ENCODE measurements around the gene CTSC. TPM values are rescaled to one million over a fixed set of nuclear protein-coding genes. Genes with fewer than 3 reads are reported as not detected.
A peak's percentile ranks its signal among the peaks of the same experiment; 100 is the strongest.

Gene CTSC
- total RNA-seq, 2 experiments from 2014 or later, result 19.1 to 22.2 TPM

- Mint-ChIP-seq H3K9me3 (no peaks in the 10 kb centered on the region), H3K27ac (no peak overlapping the region), H3K27me3 (ENCODE audit: low read depth) (no peaks in the 10 kb centered on the region), H3K4me3 (no peak overlapping the region), H3K36me3 (ENCODE audit: low read depth) (no peaks in the 10 kb centered on the region), H3K4me1 (ENCODE audit: low read depth) (peaks cover 2% of the 10 kb centered on the region)
- no peak for DNase-seq
- CTCF ChIA-PET, result no interaction called here
- intact Hi-C loops (cut with micrococcal nuclease), result no loop called here
These were observed 8.4 kb upstream of the CTSC start for GRCh38 chr11:88345949-88346348.

GRCh38 chr11:88345408-88345807 lies 7.9 kb upstream of the CTSC start:
- Mint-ChIP-seq H3K4me1 (ENCODE audit: low read depth) (peaks cover 2% of the 10 kb centered on the region), H3K4me3 (no peak overlapping the region), H3K9me3 (no peaks in the 10 kb centered on the region), H3K27me3 (ENCODE audit: low read depth) (no peaks in the 10 kb centered on the region), H3K27ac (no peak overlapping the region), H3K36me3 (ENCODE audit: low read depth) (no peaks in the 10 kb centered on the region)
- CTCF ChIA-PET, result no interaction called here
- intact Hi-C loops (cut with micrococcal nuclease), result no loop called here
- DNase-seq, result no peak

GRCh38 chr11:88344869-88345268 lies 7.3 kb upstream of the CTSC start:
- CTCF ChIA-PET, result no interaction called here
- no peak for DNase-seq
- Mint-ChIP-seq H3K9me3 (no peaks in the 10 kb centered on the region), H3K27ac (no peak overlapping the region), H3K36me3 (ENCODE audit: low read depth) (no peaks in the 10 kb centered on the region), H3K27me3 (ENCODE audit: low read depth) (no peaks in the 10 kb centered on the region), H3K4me3 (no peak overlapping the region), H3K4me1 (ENCODE audit: low read depth) (peaks cover 5% of the 10 kb centered on the region)
- intact Hi-C loops (cut with micrococcal nuclease), result no loop called here

- no peaks in the 10 kb centered on the region for H3K27me3 Mint-ChIP-seq (ENCODE audit: low read depth)
These were observed 4.2 kb upstream of the CTSC start for GRCh38 chr11:88341522-88342251.

GRCh38 chr11:88340366-88340935 lies 2.9 kb upstream of the CTSC start:
- Mint-ChIP-seq H3K4me1 (ENCODE audit: low read depth) (peaks cover 30% of the 10 kb centered on the region), H3K27me3 (ENCODE audit: low read depth) (no peaks in the 10 kb centered on the region), H3K4me3 (no peak overlapping the region), H3K27ac (no peak overlapping the region), H3K36me3 (ENCODE audit: low read depth) (peaks cover 1% of the 10 kb centered on the region), H3K9me3 (no peaks in the 10 kb centered on the region)
- intact Hi-C loops (cut with micrococcal nuclease), result loop anchor here (1.0 kb wide), 1 partner anchor 86 kb away; no protein-coding TSS in a partner anchor
- DNase-seq, result no peak
- CTCF ChIA-PET, result interaction anchor here (1.5 kb wide), 1 partner anchor 204 kb away, joined by 3 read pairs; no protein-coding TSS in a partner anchor

More at GRCh38 chr11:88341522-88342251, 4.2 kb upstream of the CTSC start:
- CTCF ChIA-PET, result no interaction called here
- no peak overlapping the region for H3K27ac Mint-ChIP-seq
- intact Hi-C loops (cut with micrococcal nuclease), result no loop called here
- peaks cover 20% of the 10 kb centered on the region for H3K4me1 Mint-ChIP-seq (ENCODE audit: low read depth)
- H3K36me3 Mint-ChIP-seq (ENCODE audit: low read depth), result no peaks in the 10 kb centered on the region
- H3K4me3 Mint-ChIP-seq, result no peak overlapping the region
- no peaks in the 10 kb centered on the region for H3K9me3 Mint-ChIP-seq
- no peak for DNase-seq

- peak; percentile 77 for DNase-seq
- Mint-ChIP-seq H3K9me3 (no peaks in the 10 kb centered on the region), H3K4me1 (ENCODE audit: low read depth) (peaks cover 44% of the 10 kb centered on the region), H3K27me3 (ENCODE audit: low read depth) (no peaks in the 10 kb centered on the region), H3K4me3 (peak overlapping the region; percentile 99), H3K27ac (peak overlapping the region; percentile 73), H3K36me3 (ENCODE audit: low read depth) (peaks cover 15% of the 10 kb centered on the region)
- CTCF ChIA-PET, result interaction anchor here (0.7 to 1.8 kb wide), 5 partner anchors 10 to 642 kb away, joined by 3 to 4 read pairs (median 3); no protein-coding TSS in a partner anchor
- intact Hi-C loops (cut with micrococcal nuclease), result loop anchor here (1.0 to 10.0 kb wide), 7 partner anchors 19 to 1301 kb away; partner anchors contain the start of gene TMEM135
These were observed 592 bp upstream of the CTSC start for GRCh38 chr11:88337987-88338668.

GRCh38 chr11:88335284-88335683 lies 2.3 kb downstream of the CTSC start:
- H3K27me3 Mint-ChIP-seq (ENCODE audit: low read depth), result no peaks in the 10 kb centered on the region
- no peaks in the 10 kb centered on the region for H3K9me3 Mint-ChIP-seq
- H3K27ac Mint-ChIP-seq, result no peak overlapping the region
- peak overlapping the region; percentile 43 for H3K4me3 Mint-ChIP-seq
- peaks cover 30% of the 10 kb centered on the region for H3K36me3 Mint-ChIP-seq (ENCODE audit: low read depth)
- CTCF ChIA-PET, result no interaction called here
- peaks cover 58% of the 10 kb centered on the region for H3K4me1 Mint-ChIP-seq (ENCODE audit: low read depth)
- intact Hi-C loops (cut with micrococcal nuclease), result loop anchor here (5.0 to 10.0 kb wide), 3 partner anchors 103 to 1298 kb away; partner anchors contain the start of gene TMEM135
- DNase-seq, result no peak

GRCh38 chr11:88333862-88334261 lies 3.7 kb downstream of the CTSC start:
- H3K4me1 Mint-ChIP-seq (ENCODE audit: low read depth), result peaks cover 61% of the 10 kb centered on the region
- intact Hi-C loops (cut with micrococcal nuclease), result loop anchor here (1.0 to 10.0 kb wide), 4 partner anchors 9 to 511 kb away; no protein-coding TSS in a partner anchor
- no peak overlapping the region for H3K4me3 Mint-ChIP-seq
- CTCF ChIA-PET, result interaction anchor here (0.6 to 1.1 kb wide), 2 partner anchors 24 to 842 kb away, joined by 3 to 5 read pairs; no protein-coding TSS in a partner anchor
- no peaks in the 10 kb centered on the region for H3K9me3 Mint-ChIP-seq
- no peak for DNase-seq
- H3K36me3 Mint-ChIP-seq (ENCODE audit: low read depth), result peaks cover 41% of the 10 kb centered on the region
- H3K27ac Mint-ChIP-seq, result peak overlapping the region; percentile 18
- H3K27me3 Mint-ChIP-seq (ENCODE audit: low read depth), result no peaks in the 10 kb centered on the region

- intact Hi-C loops (cut with micrococcal nuclease), result loop anchor here (1.0 to 10.0 kb wide), 2 partner anchors 8 to 512 kb away; no protein-coding TSS in a partner anchor
- H3K9me3 Mint-ChIP-seq, result no peaks in the 10 kb centered on the region
- H3K36me3 Mint-ChIP-seq (ENCODE audit: low read depth), result peaks cover 42% of the 10 kb centered on the region
- no peaks in the 10 kb centered on the region for H3K27me3 Mint-ChIP-seq (ENCODE audit: low read depth)
- H3K4me3 Mint-ChIP-seq, result no peak overlapping the region
- peaks cover 58% of the 10 kb centered on the region for H3K4me1 Mint-ChIP-seq (ENCODE audit: low read depth)
- DNase-seq, result no peak
- no peak overlapping the region for H3K27ac Mint-ChIP-seq
- CTCF ChIA-PET, result no interaction called here
These were observed 4.7 kb downstream of the CTSC start for GRCh38 chr11:88332851-88333250.

GRCh38 chr11:88330826-88331428 lies 6.6 kb downstream of the CTSC start:
- H3K36me3 Mint-ChIP-seq (ENCODE audit: low read depth), result peaks cover 46% of the 10 kb centered on the region

GRCh38 chr11:88329563-88330250 lies 7.8 kb downstream of the CTSC start:
- DNase-seq, result no peak
- intact Hi-C loops (cut with micrococcal nuclease), result loop anchor here (10.0 kb wide), 1 partner anchor 515 kb away; no protein-coding TSS in a partner anchor
- Mint-ChIP-seq H3K36me3 (ENCODE audit: low read depth) (peaks cover 42% of the 10 kb centered on the region), H3K4me3 (no peak overlapping the region), H3K9me3 (no peaks in the 10 kb centered on the region), H3K4me1 (ENCODE audit: low read depth) (peaks cover 66% of the 10 kb centered on the region), H3K27me3 (ENCODE audit: low read depth) (no peaks in the 10 kb centered on the region), H3K27ac (no peak overlapping the region)
- CTCF ChIA-PET, result interaction anchor here (0.6 kb wide), 1 partner anchor 251 kb away, joined by 3 read pairs; no protein-coding TSS in a partner anchor

More at GRCh38 chr11:88330826-88331428, 6.6 kb downstream of the CTSC start:
- CTCF ChIA-PET, result no interaction called here
- no peak for DNase-seq
- Mint-ChIP-seq H3K9me3 (no peaks in the 10 kb centered on the region), H3K4me1 (ENCODE audit: low read depth) (peaks cover 66% of the 10 kb centered on the region), H3K4me3 (no peak overlapping the region), H3K27me3 (ENCODE audit: low read depth) (no peaks in the 10 kb centered on the region), H3K27ac (no peak overlapping the region)
- intact Hi-C loops (cut with micrococcal nuclease), result loop anchor here (10.0 kb wide), 1 partner anchor 514 kb away; no protein-coding TSS in a partner anchor
